MCF 10A (cell line): ENCODE results near the gene CERS1. TPM values are rescaled to one million over a fixed set of nuclear protein-coding genes. Genes with fewer than 3 reads are reported as not detected.

ENCODE experiments used
- BruUV-seq: library from RNA; stranded (reverse); fragments of 400-500 nt; replicated peaks from 2 replicates; lab custom pipeline; 2021; lab: Mats Ljungman, UMichigan
- CTCF ChIA-PET: fragments of 300-600 bp; sonication (Branson Sonifier 250); formaldehyde crosslinking; extraction: SDS; loops from one replicate; lab custom pipeline; 2021; ENCODE audit warnings: antibody characterized with exemption, inconsistent platforms; lab: Yijun Ruan, JAX
- POLR2A ChIA-PET: fragments of 300-600, 350-650 bp; sonication (Branson Sonifier 250); formaldehyde crosslinking; extraction: SDS; loops from one replicate; lab custom pipeline; 2020; ENCODE audit warnings: antibody characterized with exemption, inconsistent platforms; lab: Yijun Ruan, JAX
- DNase-seq: peaks from one replicate; pipeline ENCODE4 v3.0.0-alpha.2; 2018; ENCODE audit not compliant: unreplicated experiment
- H3K27ac Mint-ChIP-seq: one replicate; pipeline ENCODE4 v1.8.0; 2022; ENCODE audit warnings: mild to moderate bottlenecking, low read depth, mixed read lengths; ENCODE audit not compliant: unreplicated experiment
- H3K27me3 Mint-ChIP-seq: one replicate; pipeline ENCODE4 v1.8.0; 2022; ENCODE audit warnings: mixed read lengths; ENCODE audit not compliant: insufficient read depth, unreplicated experiment
- H3K36me3 Mint-ChIP-seq: one replicate; pipeline ENCODE4 v1.8.0; 2022; ENCODE audit warnings: mild to moderate bottlenecking, moderate library complexity, mixed read lengths; ENCODE audit not compliant: insufficient read depth, unreplicated experiment
- H3K4me1 Mint-ChIP-seq: one replicate; pipeline ENCODE4 v1.8.0; 2022; ENCODE audit warnings: mixed read lengths; ENCODE audit not compliant: insufficient read depth, unreplicated experiment
- H3K4me3 Mint-ChIP-seq: one replicate; pipeline ENCODE4 v1.8.0; 2022; ENCODE audit warnings: mild to moderate bottlenecking, moderate library complexity, mixed read lengths; ENCODE audit not compliant: unreplicated experiment
- H3K9me3 Mint-ChIP-seq: one replicate; pipeline ENCODE4 v1.8.0; 2022; ENCODE audit warnings: mixed read lengths; ENCODE audit not compliant: unreplicated experiment
- CTCF ChIP-seq: fragments of 200-600 bp; IDR thresholded peaks from one replicate; pipeline ENCODE4 v1.8.0; 2022; ENCODE audit warnings: antibody characterized with exemption, mild to moderate bottlenecking; ENCODE audit not compliant: unreplicated experiment
- intact Hi-C: fragments of 100-400 bp; cut with micrococcal nuclease; formaldehyde crosslinking; loops from 2 replicates; pipeline ENCODE4 v1.14.1; 2022
- total RNA-seq: library from RNA; stranded (reverse); gene quantifications from 2 replicates; pipeline ENCODE4 v1.2.3, GENCODE V29; 2022

CERS1 gene
- total RNA-seq, 1 experiment from 2014 or later: not detected

GRCh38 chr19:18847549-18848463, 48.2 kb downstream of the CERS1 start:
- Mint-ChIP-seq H3K4me1 (peaks cover 20% of the 10 kb centered on the region), H3K9me3 (no peaks in the 10 kb centered on the region), H3K27me3 (no peaks in the 10 kb centered on the region), H3K4me3 (no peak overlapping the region), H3K36me3 (peaks cover 73% of the 10 kb centered on the region), H3K27ac (peak overlapping the region; percentile 46)
- CTCF ChIA-PET: interaction anchor here (0.5 to 7.7 kb wide), 38 partner anchors 9 to 449 kb away, joined by 3 to 69 read pairs (median 4); partner anchors contain the start of genes REX1BD and UPF1
- POLR2A ChIA-PET: interaction anchor here (0.9 to 4.0 kb wide), 4 partner anchors 16 to 276 kb away, joined by 4 to 12 read pairs (median 6); partner anchors contain the start of genes REX1BD, UBA52 and UPF1
- TF ChIP-seq CTCF: no peak
- intact Hi-C loops: loop anchor here (1.0 kb wide), 2 partner anchors 75 to 254 kb away; no protein-coding TSS in a partner anchor
- no peak for DNase-seq
- BruUV-seq: no TSS peak

GRCh38 chr19:18846862-18847548, 49.0 kb downstream of the CERS1 start:
- TF ChIP-seq CTCF: peak; percentile 87
- Mint-ChIP-seq H3K27me3 (no peaks in the 10 kb centered on the region), H3K9me3 (no peaks in the 10 kb centered on the region), H3K27ac (peak overlapping the region; percentile 46), H3K4me1 (peaks cover 24% of the 10 kb centered on the region), H3K36me3 (peaks cover 65% of the 10 kb centered on the region), H3K4me3 (no peak overlapping the region)
- BruUV-seq: no TSS peak
- intact Hi-C loops: loop anchor here (1.0 kb wide), 2 partner anchors 74 to 253 kb away; no protein-coding TSS in a partner anchor
- ChIA-PET CTCF (interaction anchor here (0.5 to 7.7 kb wide), 44 partner anchors 9 to 448 kb away, joined by 3 to 69 read pairs (median 4); partner anchors contain the start of genes REX1BD and UPF1), POLR2A (interaction anchor here (0.9 to 4.0 kb wide), 5 partner anchors 15 to 275 kb away, joined by 3 to 12 read pairs (median 5); partner anchors contain the start of genes REX1BD, UBA52 and UPF1)
- DNase-seq: peak; percentile 72

GRCh38 chr19:18845961-18846360, 50.0 kb downstream of the CERS1 start:
- no peak for DNase-seq
- Mint-ChIP-seq H3K9me3 (no peaks in the 10 kb centered on the region), H3K27me3 (no peaks in the 10 kb centered on the region), H3K27ac (no peak overlapping the region), H3K4me1 (peaks cover 31% of the 10 kb centered on the region), H3K4me3 (no peak overlapping the region), H3K36me3 (peaks cover 62% of the 10 kb centered on the region)
- intact Hi-C loops: no loop called here
- TF ChIP-seq CTCF: no peak
- CTCF ChIA-PET: interaction anchor here (0.5 to 7.7 kb wide), 8 partner anchors 11 to 256 kb away, joined by 3 to 69 read pairs (median 22); partner anchors contain the start of genes REX1BD and UPF1
- BruUV-seq: no TSS peak
- POLR2A ChIA-PET: no interaction called here
